HepG2 (cell line): Measurements from ENCODE around the gene KRT34. TPM values are rescaled to one million over a fixed set of nuclear protein-coding genes. Genes with fewer than 3 reads are reported as not detected.

Experiments used
- ASH2L ChIP-seq: fragments of 300-600, 200-600 bp; sonication (generic); IDR thresholded peaks from 2 replicates; pipeline ENCODE4 v1.7.0; 2017; ENCODE audit warnings: low read depth, mild to moderate bottlenecking, moderate library complexity, mixed read lengths, low read length; ENCODE audit not compliant: insufficient read length
- ATF1 ChIP-seq: IDR thresholded peaks from 2 replicates; pipeline ENCODE4 v1.6.1; 2016; ENCODE audit warnings: mild to moderate bottlenecking, control low read depth
- ATF7 ChIP-seq, 2 experiments: fragments of 450-650 bp in 1 of 2; sonication (generic) in 1 of 2; formaldehyde crosslinking in 1 of 2; IDR thresholded peaks; 2 replicates each; pipeline versions ENCODE4 v1.4.0 to v1.6.1; 2016 to 2020; ENCODE audit warnings: antibody characterized with exemption in 1 of 2, mild to moderate bottlenecking in 1 of 2, missing genetic modification reagents in 1 of 2
- BRD4 ChIP-seq: sonication (generic); formaldehyde crosslinking; IDR thresholded peaks from 2 replicates; pipeline ENCODE4 v1.4.0; 2020; ENCODE audit warnings: missing genetic modification reagents
- EHMT2 ChIP-seq: fragments of 200-600 bp; sonication (generic); IDR thresholded peaks from 2 replicates; pipeline ENCODE4 v1.7.0; 2017; ENCODE audit warnings: antibody characterized with exemption, low read depth, low read length, borderline replicate concordance
- GTF2F1 ChIP-seq: fragments of 150-350 bp; IDR thresholded peaks from 2 replicates; pipeline ENCODE4 v1.6.1; 2014; ENCODE audit warnings: low read length
- ISL2 ChIP-seq: sonication (generic); formaldehyde crosslinking; IDR thresholded peaks from 2 replicates; pipeline ENCODE4 v1.5.0; 2020; ENCODE audit warnings: missing genetic modification reagents
- MEIS1 ChIP-seq: sonication (generic); formaldehyde crosslinking; IDR thresholded peaks from 2 replicates; pipeline ENCODE4 v1.9.0; 2021; ENCODE audit warnings: mild to moderate bottlenecking, missing genetic modification reagents, moderate library complexity, borderline replicate concordance
- NCOR1 ChIP-seq: fragments of 200-600 bp; sonication (generic); IDR thresholded peaks from 2 replicates; pipeline ENCODE4 v1.7.0; 2017; ENCODE audit warnings: antibody characterized with exemption, low read length, borderline replicate concordance
- RBFOX2 ChIP-seq: fragments of 200-400 bp; formaldehyde crosslinking; IDR thresholded peaks from 2 replicates; pipeline ENCODE4 v1.6.1; 2017; ENCODE audit warnings: low read depth, mild to moderate bottlenecking, low read length
- SRY ChIP-seq: sonication (generic); formaldehyde crosslinking; IDR thresholded peaks from 2 replicates; pipeline ENCODE4 v1.8.0; 2022; ENCODE audit warnings: mild to moderate bottlenecking, missing genetic modification reagents
- TARDBP ChIP-seq: sonication (generic); formaldehyde crosslinking; IDR thresholded peaks from 2 replicates; pipeline ENCODE4 v1.8.0; 2022; ENCODE audit warnings: mild to moderate bottlenecking, missing genetic modification reagents
- TGIF2 ChIP-seq: IDR thresholded peaks from 2 replicates; pipeline ENCODE4 v1.6.1; 2016; ENCODE audit warnings: control low read depth, missing compliant biosample characterization
- U2AF2 ChIP-seq: fragments of 200-400 bp; formaldehyde crosslinking; IDR thresholded peaks from 2 replicates; pipeline ENCODE4 v1.6.1; 2017; ENCODE audit warnings: low read depth, mild to moderate bottlenecking, low read length
- ZFAT ChIP-seq: sonication (generic); formaldehyde crosslinking; conservative IDR thresholded peaks from 2 replicates; pipeline ENCODE4 v1.8.1; 2023; ENCODE audit warnings: missing genetic modification reagents, inconsistent platforms
- ZFP82 ChIP-seq: sonication (generic); formaldehyde crosslinking; IDR thresholded peaks from 2 replicates; pipeline ENCODE4 v1.5.1; 2020; ENCODE audit warnings: mild to moderate bottlenecking, missing genetic modification reagents, borderline replicate concordance
- ZNF557 ChIP-seq: sonication (generic); formaldehyde crosslinking; IDR thresholded peaks from 2 replicates; pipeline ENCODE4 v1.4.0; 2020; ENCODE audit warnings: missing genetic modification reagents
- ZNF672 ChIP-seq: sonication (generic); formaldehyde crosslinking; IDR thresholded peaks from 2 replicates; pipeline ENCODE4 v1.8.1; 2022; ENCODE audit warnings: missing genetic modification reagents
- ZNF792 ChIP-seq: IDR thresholded peaks from 2 replicates; pipeline ENCODE4 v1.6.1; 2016
- ZNF878 ChIP-seq: sonication (generic); formaldehyde crosslinking; IDR thresholded peaks from 2 replicates; pipeline ENCODE4 v1.8.1; 2023; ENCODE audit warnings: mild to moderate bottlenecking, missing genetic modification reagents, moderate library complexity
- polyA plus RNA-seq, 8 experiments: library from polyadenylated mRNA; depleted of rRNA in 3 of 8; stranded (reverse) in 7 of 8; unstranded in 1 of 8; fragments of >200 nt; fragmentation: Illumina TruSeq in 4 of 8; extraction: Trizol in 4 of 8; gene quantifications; 2 replicates each; pipeline versions ENCODE4 v1.2.1 to v1.2.3, GENCODE V29; 2011 to 2016; ENCODE audit warnings: low read depth in 4 of 8, missing spikeins in 1 of 8, mixed read lengths in 1 of 8; ENCODE audit not compliant: insufficient read depth in 1 of 8
- total RNA-seq, 5 experiments: library from RNA; depleted of rRNA; stranded (reverse); fragments of >200 nt; fragmentation: Illumina TruSeq; extraction: Trizol; gene quantifications; 2 replicates each; pipeline ENCODE4 v1.2.3, GENCODE V29; 2016; ENCODE audit warnings: low read depth in 1 of 5
- TF ChIP-seq, protein P1 (sequence below): sonication (generic); formaldehyde crosslinking; IDR thresholded peaks from 2 replicates; pipeline ENCODE4 v1.4.0; 2020; ENCODE audit warnings: mild to moderate bottlenecking, low read depth, missing genetic modification reagents
- TF ChIP-seq, protein P2 (sequence below): sonication (generic); formaldehyde crosslinking; IDR thresholded peaks from 2 replicates; pipeline ENCODE4 v1.8.0; 2022; ENCODE audit warnings: mild to moderate bottlenecking, missing genetic modification reagents
- TF ChIP-seq, protein P3 (sequence below), 2 experiments: sonication (generic) in 1 of 2; formaldehyde crosslinking in 1 of 2; IDR thresholded peaks; 2 replicates each; pipeline versions ENCODE4 v1.4.0 to v1.6.1; 2016 to 2020; ENCODE audit warnings: borderline replicate concordance in 1 of 2, low read depth in 1 of 2, mild to moderate bottlenecking in 1 of 2, missing genetic modification reagents in 1 of 2

The KRT34 gene
- total and polyA plus RNA-seq, 2 of the 13 experiments (the other 11 are each of a cell fraction or from before 2014, with no cell fraction given): not detected

DNA sequence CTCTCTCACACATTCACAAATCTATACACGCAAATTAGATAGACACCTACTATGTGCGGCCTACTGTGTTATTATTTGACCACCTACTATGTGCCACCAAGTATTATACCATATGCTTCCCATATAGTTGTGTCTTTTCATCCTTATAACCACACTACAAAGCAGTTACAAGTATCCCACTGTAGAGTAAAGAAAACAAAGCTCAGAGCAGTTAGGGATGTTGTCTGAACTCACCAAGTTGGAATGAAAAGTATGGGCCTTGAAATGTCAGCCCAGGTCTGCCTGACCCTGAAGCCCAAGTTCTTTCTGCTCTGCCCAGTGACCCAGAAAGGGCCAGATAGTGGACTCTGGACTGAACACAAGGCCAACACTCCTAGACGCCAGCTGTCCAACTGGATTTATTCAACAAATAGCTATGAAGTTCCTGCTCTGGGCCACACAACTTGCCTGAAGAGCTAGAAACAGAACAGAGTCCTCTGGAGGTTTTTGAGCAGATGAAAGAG is 33.8 kb upstream of the KRT34 start (continued):
- TF ChIP-seq, protein P1, sequence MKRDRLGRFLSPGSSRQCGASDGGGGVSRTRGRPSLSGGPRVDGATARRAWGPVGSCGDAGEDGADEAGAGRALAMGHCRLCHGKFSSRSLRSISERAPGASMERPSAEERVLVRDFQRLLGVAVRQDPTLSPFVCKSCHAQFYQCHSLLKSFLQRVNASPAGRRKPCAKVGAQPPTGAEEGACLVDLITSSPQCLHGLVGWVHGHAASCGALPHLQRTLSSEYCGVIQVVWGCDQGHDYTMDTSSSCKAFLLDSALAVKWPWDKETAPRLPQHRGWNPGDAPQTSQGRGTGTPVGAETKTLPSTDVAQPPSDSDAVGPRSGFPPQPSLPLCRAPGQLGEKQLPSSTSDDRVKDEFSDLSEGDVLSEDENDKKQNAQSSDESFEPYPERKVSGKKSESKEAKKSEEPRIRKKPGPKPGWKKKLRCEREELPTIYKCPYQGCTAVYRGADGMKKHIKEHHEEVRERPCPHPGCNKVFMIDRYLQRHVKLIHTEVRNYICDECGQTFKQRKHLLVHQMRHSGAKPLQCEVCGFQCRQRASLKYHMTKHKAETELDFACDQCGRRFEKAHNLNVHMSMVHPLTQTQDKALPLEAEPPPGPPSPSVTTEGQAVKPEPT (CRISPR knock-in tag): no peak
- no peak for TF ChIP-seq ZNF557
- TF ChIP-seq ATF1 (CRISPR knock-in tag): peak; percentile 46; the same call in 1 of the 2 replicates
- TF ChIP-seq ZFAT: no peak
- no peak for TF ChIP-seq ASH2L
- TF ChIP-seq NCOR1: peak; percentile 73; the same call in 1 of the 2 replicates
- peak; percentile 74; the same call in 1 of the 2 replicates for TF ChIP-seq EHMT2
- TF ChIP-seq SRY (CRISPR knock-in tag): no peak
- TF ChIP-seq ZNF792 (CRISPR knock-in tag): peak; percentile 60; the same call in 1 of the 2 replicates
- TF ChIP-seq U2AF2: no peak
- TF ChIP-seq ZNF878: no peak
- TF ChIP-seq ATF7 (IDR thresholded peaks at IDR 0.05): no peak
- TF ChIP-seq ATF7 (CRISPR knock-in tag; IDR thresholded peaks at IDR 0.05): peak; percentile 87; the same call in 1 of the 2 replicates
- TF ChIP-seq RBFOX2: no peak
- TF ChIP-seq, protein P2, sequence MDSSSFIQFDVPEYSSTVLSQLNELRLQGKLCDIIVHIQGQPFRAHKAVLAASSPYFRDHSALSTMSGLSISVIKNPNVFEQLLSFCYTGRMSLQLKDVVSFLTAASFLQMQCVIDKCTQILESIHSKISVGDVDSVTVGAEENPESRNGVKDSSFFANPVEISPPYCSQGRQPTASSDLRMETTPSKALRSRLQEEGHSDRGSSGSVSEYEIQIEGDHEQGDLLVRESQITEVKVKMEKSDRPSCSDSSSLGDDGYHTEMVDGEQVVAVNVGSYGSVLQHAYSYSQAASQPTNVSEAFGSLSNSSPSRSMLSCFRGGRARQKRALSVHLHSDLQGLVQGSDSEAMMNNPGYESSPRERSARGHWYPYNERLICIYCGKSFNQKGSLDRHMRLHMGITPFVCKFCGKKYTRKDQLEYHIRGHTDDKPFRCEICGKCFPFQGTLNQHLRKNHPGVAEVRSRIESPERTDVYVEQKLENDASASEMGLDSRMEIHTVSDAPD (CRISPR knock-in tag): no peak
- TF ChIP-seq ZNF672 (CRISPR knock-in tag): no peak
- TF ChIP-seq MEIS1 (CRISPR knock-in tag): 0 out of 2 replicates have a peak, but pooled peaks have one; percentile 11
- TF ChIP-seq GTF2F1: no peak
- TF ChIP-seq, protein P3, sequence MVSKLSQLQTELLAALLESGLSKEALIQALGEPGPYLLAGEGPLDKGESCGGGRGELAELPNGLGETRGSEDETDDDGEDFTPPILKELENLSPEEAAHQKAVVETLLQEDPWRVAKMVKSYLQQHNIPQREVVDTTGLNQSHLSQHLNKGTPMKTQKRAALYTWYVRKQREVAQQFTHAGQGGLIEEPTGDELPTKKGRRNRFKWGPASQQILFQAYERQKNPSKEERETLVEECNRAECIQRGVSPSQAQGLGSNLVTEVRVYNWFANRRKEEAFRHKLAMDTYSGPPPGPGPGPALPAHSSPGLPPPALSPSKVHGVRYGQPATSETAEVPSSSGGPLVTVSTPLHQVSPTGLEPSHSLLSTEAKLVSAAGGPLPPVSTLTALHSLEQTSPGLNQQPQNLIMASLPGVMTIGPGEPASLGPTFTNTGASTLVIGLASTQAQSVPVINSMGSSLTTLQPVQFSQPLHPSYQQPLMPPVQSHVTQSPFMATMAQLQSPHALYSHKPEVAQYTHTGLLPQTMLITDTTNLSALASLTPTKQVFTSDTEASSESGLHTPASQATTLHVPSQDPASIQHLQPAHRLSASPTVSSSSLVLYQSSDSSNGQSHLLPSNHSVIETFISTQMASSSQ (IDR thresholded peaks at IDR 0.05; ENCODE audit: low read depth): no peak
- TF ChIP-seq, protein P3 (CRISPR knock-in tag; IDR thresholded peaks at IDR 0.05; ENCODE audit: borderline replicate concordance): no peak
- TF ChIP-seq BRD4 (CRISPR knock-in tag): no peak
- TF ChIP-seq ISL2 (CRISPR knock-in tag): no peak
- TF ChIP-seq TARDBP (CRISPR knock-in tag): peak; percentile 76; the same call in 1 of the 2 replicates
- no peak for TF ChIP-seq ZFP82 (CRISPR knock-in tag)
- no peak for TF ChIP-seq TGIF2 (CRISPR knock-in tag)
